Neural cell (in vitro differentiated cells): ENCODE results near the gene LHX2. TPM values are rescaled to one million over a fixed set of nuclear protein-coding genes. Genes with fewer than 3 reads are reported as not detected.

Source experiments
- H2AFZ ChIP-seq: fragments of 200-600, 300-800 bp; sonication (generic), shearing (Covaris generic); 2 replicates; pipeline ENCODE4 v1.6.0; 2014; ENCODE audit warnings: low read depth, mild to moderate bottlenecking, antibody characterized with exemption, low read length, moderate library complexity
- H3F3A ChIP-seq: fragments of 200-600 bp; shearing (Covaris generic); 2 replicates; pipeline ENCODE4 v1.6.1; 2016; ENCODE audit warnings: mild to moderate bottlenecking, moderate library complexity, mixed read lengths, antibody characterized with exemption, low read length; ENCODE audit not compliant: insufficient read depth, poor library complexity, severe bottlenecking
- H3K27ac ChIP-seq: fragments of 200-600, 300-800 bp; sonication (generic), shearing (Covaris generic); 2 replicates; pipeline ENCODE4 v1.5.1; 2014; ENCODE audit warnings: mild to moderate bottlenecking, low read length, moderate library complexity
- H3K27me3 ChIP-seq: fragments of 300-800, 200-600 bp; sonication (generic), shearing (Covaris generic); 2 replicates; pipeline ENCODE4 v1.6.0; 2014; ENCODE audit warnings: mild to moderate bottlenecking, low read depth, low read length, moderate library complexity; ENCODE audit not compliant: insufficient read depth
- H3K36me3 ChIP-seq: fragments of 300-800, 200-600 bp; sonication (generic), shearing (Covaris generic); 2 replicates; pipeline ENCODE4 v1.5.1; 2014; ENCODE audit warnings: mild to moderate bottlenecking, antibody characterized with exemption, low read length, moderate library complexity; ENCODE audit not compliant: insufficient read depth
- H3K4me2 ChIP-seq: fragments of 300-800, 200-600 bp; sonication (generic), shearing (Covaris generic); 2 replicates; pipeline ENCODE4 v1.6.0; 2014; ENCODE audit warnings: mild to moderate bottlenecking, low read length
- H3K4me3 ChIP-seq: fragments of 300-800, 200-600 bp; sonication (generic), shearing (Covaris generic); 2 replicates; pipeline ENCODE4 v1.5.1; 2014; ENCODE audit warnings: mild to moderate bottlenecking, low read length, moderate library complexity
- H3K79me2 ChIP-seq: fragments of 200-600 bp; shearing (Covaris generic); replicated peaks from 2 replicates; pipeline ENCODE4 v1.6.0; 2014; ENCODE audit warnings: mild to moderate bottlenecking, low read length, moderate library complexity; ENCODE audit not compliant: insufficient read depth
- H3K9ac ChIP-seq: fragments of 300-800, 200-600 bp; sonication (generic), shearing (Covaris generic); 2 replicates; pipeline ENCODE4 v1.6.1; 2016; ENCODE audit warnings: mild to moderate bottlenecking, low read length, mixed read lengths
- H3K9me2 ChIP-seq: fragments of 200-600 bp; shearing (Covaris generic); 2 replicates; pipeline ENCODE4 v1.6.1; 2016; ENCODE audit warnings: mild to moderate bottlenecking, low read length, mixed read lengths; ENCODE audit not compliant: insufficient read depth
- H3K9me3 ChIP-seq: fragments of 200-600, 300-800 bp; sonication (generic), shearing (Covaris generic); 2 replicates; pipeline ENCODE4 v1.6.1; 2016; ENCODE audit warnings: mild to moderate bottlenecking, mixed run types, low read length, moderate library complexity, mixed read lengths
- H4K20me1 ChIP-seq: fragments of 200-600 bp; shearing (Covaris generic); 2 replicates; pipeline ENCODE4 v1.6.1; 2016; ENCODE audit warnings: mild to moderate bottlenecking, mixed run types; ENCODE audit not compliant: insufficient read depth
- CTCF ChIP-seq: fragments of 450-650 bp; IDR thresholded peaks from 2 replicates; pipeline ENCODE4 v1.5.1; 2014; ENCODE audit warnings: antibody characterized with exemption, mild to moderate bottlenecking, moderate library complexity; ENCODE audit not compliant: poor library complexity, severe bottlenecking
- EP300 ChIP-seq: fragments of 450-650 bp; conservative IDR thresholded peaks from 2 replicates; pipeline ENCODE4 v1.6.1; 2014; ENCODE audit warnings: antibody characterized with exemption, mild to moderate bottlenecking, moderate library complexity; ENCODE audit not compliant: poor library complexity, severe bottlenecking
- EZH2 ChIP-seq: fragments of 200-600, 300-800 bp; shearing (Covaris generic), sonication (generic); IDR thresholded peaks from 2 replicates; pipeline ENCODE4 v1.6.1; 2014; ENCODE audit warnings: antibody characterized with exemption, low read length, borderline replicate concordance, mild to moderate bottlenecking; ENCODE audit not compliant: insufficient read depth, poor library complexity, severe bottlenecking
- MXI1 ChIP-seq: fragments of 450-650 bp; conservative IDR thresholded peaks from 2 replicates; pipeline ENCODE4 v1.6.1; 2014; ENCODE audit warnings: antibody characterized with exemption, mild to moderate bottlenecking; ENCODE audit not compliant: poor library complexity, severe bottlenecking
- POLR2AphosphoS5 ChIP-seq: IDR thresholded peaks from 2 replicates; pipeline ENCODE4 v1.6.1; 2012
- RAD21 ChIP-seq: fragments of 450-650 bp; conservative IDR thresholded peaks from 2 replicates; pipeline ENCODE4 v1.6.1; 2014; ENCODE audit warnings: antibody characterized with exemption, mild to moderate bottlenecking, moderate library complexity
- REST ChIP-seq: IDR thresholded peaks from 2 replicates; pipeline ENCODE4 v1.6.1; 2012; ENCODE audit warnings: borderline replicate concordance
- SMC3 ChIP-seq: fragments of 450-650 bp; conservative IDR thresholded peaks from 2 replicates; pipeline ENCODE4 v1.6.1; 2014; ENCODE audit warnings: antibody characterized with exemption, mild to moderate bottlenecking, moderate library complexity; ENCODE audit not compliant: poor library complexity
- TAF1 ChIP-seq: IDR thresholded peaks from 2 replicates; pipeline ENCODE4 v1.6.1; 2012; ENCODE audit warnings: low read depth
- polyA plus RNA-seq: library from polyadenylated mRNA; depleted of rRNA; stranded (reverse); fragments of >200 nt; gene quantifications from 2 replicates; pipeline ENCODE4 v1.2.3, GENCODE V29; 2014

The LHX2 gene
- polyA plus RNA-seq, 1 donor from 2014 or later: 3.6 TPM

- Histone ChIP-seq H3K4me2 (no peak overlapping the region), H3K36me3 (no peaks in the 10 kb centered on the region), H3K4me3 (no peak overlapping the region), H3K27me3 (no peaks in the 10 kb centered on the region), H3K9me2 (no peaks in the 10 kb centered on the region), H3K27ac (no peak overlapping the region), H3K9ac (no peak overlapping the region), H3F3A (no peaks in the 10 kb centered on the region), H4K20me1 (no peaks in the 10 kb centered on the region), H3K79me2 (no peaks in the 10 kb centered on the region), H2AFZ (no peak overlapping the region), H3K9me3 (no peaks in the 10 kb centered on the region)
- TF ChIP-seq EP300 (no peak), TAF1 (no peak), REST (no peak), EZH2 (no peak), CTCF (no peak), RAD21 (no peak), MXI1 (no peak), SMC3 (no peak), POLR2AphosphoS5 (no peak)
These were observed 19.4 kb downstream of the LHX2 start for GRCh38 chr9:124030969-124031451.

- H3K27me3 ChIP-seq: no peaks in the 10 kb centered on the region
- H4K20me1 ChIP-seq: no peaks in the 10 kb centered on the region
- TF ChIP-seq POLR2AphosphoS5 (no peak), EZH2 (no peak), CTCF (no peak), EP300 (no peak), MXI1 (no peak), REST (no peak), SMC3 (no peak), RAD21 (no peak)
- no peaks in the 10 kb centered on the region for H3K9me3 ChIP-seq
- H3K4me2 ChIP-seq: no peak overlapping the region
- no peak overlapping the region for H2AFZ ChIP-seq
- H3F3A ChIP-seq: no peaks in the 10 kb centered on the region
- H3K27ac ChIP-seq: no peak overlapping the region
- H3K9me2 ChIP-seq: no peaks in the 10 kb centered on the region
- no peaks in the 10 kb centered on the region for H3K79me2 ChIP-seq
- H3K36me3 ChIP-seq: no peaks in the 10 kb centered on the region
- no peak overlapping the region for H3K9ac ChIP-seq
- no peak overlapping the region for H3K4me3 ChIP-seq
These were observed 20.7 kb downstream of the LHX2 start for GRCh38 chr9:124032247-124032646.
